Fibroblast of skin of right biceps (primary cell): ENCODE measurements around the gene AP1S1.
"Not testable (repeated sequence)": the region's sequence is repeated elsewhere in the genome, so short reads cannot be mapped to it uniquely, and the experiment has no call there.

Source experiments
- DNase-seq: peaks from one replicate; pipeline ENCODE4 v3.0.0-alpha.2; 2013

The AP1S1 gene

GRCh38 chr7:101171442-101171837, 17.2 kb downstream of the AP1S1 start:
- no peak for DNase-seq

DNA sequence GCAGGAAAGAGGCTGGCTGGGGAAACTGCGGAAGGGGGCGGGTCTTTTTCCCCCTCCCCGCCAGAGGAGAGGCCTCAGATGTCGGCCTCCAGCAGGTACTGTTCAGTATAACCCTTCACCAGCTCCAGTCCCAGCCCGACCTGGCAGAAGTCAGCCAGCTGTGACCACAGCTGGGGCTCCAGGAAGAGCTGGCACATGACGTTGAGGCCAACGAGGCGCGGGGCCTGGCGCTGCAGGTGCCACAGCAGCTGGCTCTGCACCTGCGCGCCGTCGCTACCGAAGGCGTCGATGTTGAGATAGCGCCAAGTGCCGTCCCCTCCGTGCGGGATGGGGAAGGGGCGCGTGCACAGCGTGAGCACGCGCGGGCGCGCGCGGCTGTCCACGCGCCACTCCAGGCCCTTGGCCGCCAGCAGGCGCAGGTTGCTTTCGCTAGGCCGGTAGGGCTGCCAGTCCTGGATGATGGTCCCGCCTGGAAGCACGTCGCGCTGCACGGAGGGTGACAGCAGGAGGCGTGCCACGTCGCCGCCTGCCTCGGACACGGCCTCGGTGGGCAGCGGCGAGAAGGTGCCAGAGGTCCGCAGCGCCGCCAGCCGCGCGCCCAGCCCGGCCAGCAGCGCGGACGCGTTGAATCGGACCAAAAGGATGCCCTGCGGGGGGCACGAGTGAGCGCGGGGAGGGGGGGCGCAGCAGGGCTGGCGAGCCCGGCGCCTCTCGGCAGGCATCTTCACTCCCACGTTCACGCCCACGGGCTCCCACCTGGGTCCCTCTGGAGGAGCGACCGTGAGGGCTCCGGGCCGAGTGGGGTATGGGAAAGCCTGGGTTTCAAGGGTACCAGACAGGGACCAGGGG, 18.0 kb downstream of the AP1S1 start:
- DNase-seq, result no peak

DNA sequence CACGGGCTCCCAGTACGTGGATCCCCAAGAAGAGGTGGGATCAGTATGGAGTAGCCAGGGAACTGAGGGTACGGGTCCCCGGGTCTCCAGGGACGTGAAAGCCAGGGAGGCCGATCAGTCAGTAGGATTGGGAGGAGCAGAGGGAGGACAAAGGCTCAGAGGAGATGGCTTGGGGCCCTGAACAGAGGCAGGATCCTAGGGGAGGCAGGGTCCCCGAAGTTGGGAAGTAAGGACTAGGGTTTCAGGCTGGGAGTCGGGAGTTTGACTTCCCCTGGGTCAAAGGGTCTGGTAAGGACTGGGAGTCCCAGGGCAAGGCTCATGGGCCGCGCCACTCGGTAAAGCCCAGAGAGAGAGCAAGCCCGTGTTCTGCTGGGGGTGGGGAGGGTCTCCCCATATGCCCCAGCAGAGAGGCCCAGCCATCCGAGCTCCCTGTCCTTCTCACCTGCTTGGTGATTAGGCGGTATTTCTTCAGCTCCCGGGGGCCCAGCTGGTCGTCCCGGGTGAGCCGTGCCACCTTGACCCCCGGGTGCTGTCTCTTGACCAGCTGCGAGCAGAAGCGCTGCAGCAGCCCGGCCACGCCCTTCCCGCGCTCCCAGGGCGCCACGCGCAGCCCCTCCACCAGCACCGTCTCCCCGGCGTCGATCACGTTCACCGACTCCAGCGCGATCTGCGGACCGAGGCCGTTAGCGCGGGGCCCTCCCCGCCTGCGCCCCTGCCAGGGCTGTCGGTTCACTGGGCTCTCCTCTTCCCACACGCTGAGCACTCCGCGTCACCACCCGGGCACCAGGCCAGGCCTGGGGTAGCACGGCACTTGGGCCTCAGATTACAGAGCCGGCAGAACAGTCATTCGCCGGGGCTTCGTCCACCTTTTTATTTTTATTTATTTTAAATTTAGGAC, 18.8 kb downstream of the AP1S1 start:
- peak; percentile 66 for DNase-seq

DNA sequence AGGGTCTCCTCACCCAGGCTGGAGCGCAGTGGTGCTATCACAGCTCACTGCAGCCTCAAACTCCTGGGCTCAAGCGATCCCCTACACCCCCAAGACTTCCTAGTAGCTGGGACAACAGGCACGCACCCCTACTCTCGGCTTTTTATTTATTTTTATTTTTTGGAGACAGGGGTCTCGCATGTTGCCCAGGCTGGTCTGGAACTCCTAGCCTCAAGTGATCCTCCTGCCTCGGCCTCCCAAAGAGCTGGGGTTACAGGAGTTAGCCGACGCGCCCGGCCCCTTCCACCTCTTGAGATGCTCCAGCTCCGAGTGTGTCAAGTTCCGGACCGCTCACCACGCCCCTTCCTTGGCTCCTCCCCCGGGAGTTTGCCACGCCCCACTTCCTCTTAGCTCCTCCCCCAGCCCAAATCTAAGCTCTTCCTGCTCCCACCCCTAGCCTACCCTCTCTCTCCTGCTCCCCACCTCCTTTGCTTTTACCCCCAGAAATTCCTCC, 19.5 kb downstream of the AP1S1 start:
- DNase-seq, result peak; percentile 52

GRCh38 chr7:101174322-101174854, 20.1 kb downstream of the AP1S1 start:
- no peak for DNase-seq

DNA sequence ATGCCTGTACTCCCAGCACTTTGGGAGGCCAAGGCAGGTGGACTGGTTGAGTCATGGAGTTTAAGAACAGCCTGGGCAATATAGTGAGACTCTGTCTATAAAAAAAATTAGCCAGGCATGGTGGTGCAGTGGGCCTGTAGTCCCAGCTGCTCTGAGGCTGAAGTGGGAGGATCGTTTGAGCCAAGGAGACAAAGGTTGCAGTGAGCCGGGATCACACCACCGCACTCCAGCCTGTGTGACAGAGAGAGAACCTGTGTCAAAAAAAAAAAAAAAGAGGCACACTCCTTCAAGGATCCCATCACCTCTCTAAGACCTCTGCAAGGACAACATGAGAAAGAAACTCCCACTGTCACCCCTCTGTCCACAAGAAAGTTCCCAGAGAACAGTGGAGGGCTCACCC, 21.4 kb downstream of the AP1S1 start:
- no peak for DNase-seq

GRCh38 chr7:101177644-101178043, 23.4 kb downstream of the AP1S1 start:
- DNase-seq, result no peak

GRCh38 chr7:101179117-101179516, 24.8 kb downstream of the AP1S1 start:
- DNase-seq, result no peak

GRCh38 chr7:101179713-101180112, 25.4 kb downstream of the AP1S1 start:
- DNase-seq, result no peak

DNA sequence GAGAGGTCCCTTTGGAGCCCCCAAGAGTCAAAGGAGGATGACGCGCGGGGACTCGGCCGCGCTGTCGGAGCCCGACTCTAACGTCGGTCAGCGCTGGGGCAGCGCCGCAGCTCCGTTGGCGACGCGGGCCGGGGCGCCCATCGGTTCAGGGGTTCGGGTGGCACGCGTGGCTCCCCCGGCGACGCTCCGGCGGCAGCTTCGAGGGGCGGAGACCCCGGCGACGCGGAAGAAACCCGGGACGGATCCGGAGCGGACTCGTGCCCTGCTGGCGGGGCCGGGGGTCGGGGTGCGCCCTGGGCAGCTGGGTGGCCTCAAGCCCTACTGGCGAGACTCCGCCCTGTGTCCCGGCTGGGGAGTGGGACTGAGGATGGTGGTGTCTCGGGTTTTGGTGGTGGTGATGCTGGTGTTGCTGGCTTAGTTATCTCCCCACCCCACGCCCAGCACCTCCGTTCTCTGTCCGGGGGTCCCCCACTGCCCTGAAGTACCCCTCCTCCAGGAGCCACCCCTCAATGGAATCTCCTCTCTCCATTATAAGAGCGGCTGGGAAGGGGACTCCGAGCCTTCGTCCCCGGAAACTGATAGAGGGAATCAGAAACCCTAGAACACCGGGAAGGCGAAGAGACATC, 26.0 kb downstream of the AP1S1 start, which contains the start of gene NAT16:
TSS of gene NAT16 (minus strand) at position 164 of the 626 bp plus-strand sequence. CDS start 5,486 bp downstream, outside the sequence.
- DNase-seq, result no peak

- peak; percentile 62 for DNase-seq
Observed at GRCh38 chr7:101185258-101185839, 31.1 kb downstream of the AP1S1 start.

DNA sequence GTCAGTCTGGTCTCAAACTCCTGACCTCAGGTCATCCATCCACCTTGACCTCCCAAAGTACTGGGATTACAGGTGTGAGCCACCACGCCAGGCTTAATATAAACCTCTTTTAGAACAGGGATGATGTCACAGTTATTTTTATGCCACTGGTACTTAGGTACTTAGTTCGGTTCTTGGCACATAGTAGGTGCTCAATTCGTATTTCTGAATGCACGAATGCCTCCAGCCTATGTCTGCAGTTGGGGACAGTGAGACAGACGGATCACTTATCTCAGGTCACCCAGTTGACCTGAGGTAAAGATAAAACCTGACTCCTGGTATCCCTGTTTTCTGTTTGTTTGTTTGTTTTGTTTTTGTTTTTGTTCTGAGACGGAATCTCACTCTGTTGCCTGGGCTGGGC, 31.9 kb downstream of the AP1S1 start:
- DNase-seq, result no peak

- DNase-seq, result no peak
Observed at GRCh38 chr7:101186844-101187428, 32.7 kb downstream of the AP1S1 start.

- no peak for DNase-seq
Observed at GRCh38 chr7:101189109-101189508, 34.8 kb downstream of the AP1S1 start.

DNA sequence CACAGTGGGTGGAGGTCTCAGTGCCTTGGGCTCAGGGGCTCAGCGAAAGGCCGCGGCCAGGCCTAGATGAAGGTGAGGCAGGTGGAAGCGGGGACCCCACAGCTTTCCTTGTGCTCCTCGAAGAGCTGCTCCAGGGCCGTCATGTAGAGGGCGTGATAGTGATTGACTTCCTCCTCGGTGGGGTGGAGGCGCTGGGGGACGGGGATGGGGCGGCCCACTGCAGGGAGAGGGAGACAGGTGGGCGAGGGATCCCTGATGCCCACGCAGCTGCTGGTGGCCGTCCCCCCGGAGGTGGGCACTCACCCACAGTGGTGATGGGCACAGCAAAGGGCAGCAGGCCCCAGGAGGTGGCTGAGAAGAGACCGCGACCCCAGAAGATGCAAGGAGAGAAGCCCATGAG, 41.6 kb downstream of the AP1S1 start:
- no peak for DNase-seq

GRCh38 chr7:101197991-101198390, 43.7 kb downstream of the AP1S1 start:
- DNase-seq, result no peak

DNA sequence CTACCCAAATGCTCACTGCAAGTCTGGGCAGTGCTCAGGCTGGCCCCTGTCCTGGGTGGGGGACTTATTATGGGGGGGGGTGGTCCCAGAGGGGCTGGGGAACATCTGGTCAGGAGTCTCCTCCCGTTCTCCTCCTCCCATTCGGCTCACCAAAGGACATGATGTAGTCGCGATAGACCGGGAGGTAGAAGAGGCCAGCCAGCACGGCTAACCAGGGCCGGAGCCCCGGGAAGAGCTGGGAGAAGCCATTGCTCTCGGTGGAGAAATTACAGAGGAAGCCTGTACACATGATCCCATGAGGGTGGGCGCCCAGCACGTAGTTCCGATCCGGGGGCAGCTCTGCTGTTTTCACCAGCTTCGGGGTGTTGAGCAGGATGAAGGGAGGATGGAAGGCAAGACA, 44.2 kb downstream of the AP1S1 start:
- DNase-seq, result no peak

DNA sequence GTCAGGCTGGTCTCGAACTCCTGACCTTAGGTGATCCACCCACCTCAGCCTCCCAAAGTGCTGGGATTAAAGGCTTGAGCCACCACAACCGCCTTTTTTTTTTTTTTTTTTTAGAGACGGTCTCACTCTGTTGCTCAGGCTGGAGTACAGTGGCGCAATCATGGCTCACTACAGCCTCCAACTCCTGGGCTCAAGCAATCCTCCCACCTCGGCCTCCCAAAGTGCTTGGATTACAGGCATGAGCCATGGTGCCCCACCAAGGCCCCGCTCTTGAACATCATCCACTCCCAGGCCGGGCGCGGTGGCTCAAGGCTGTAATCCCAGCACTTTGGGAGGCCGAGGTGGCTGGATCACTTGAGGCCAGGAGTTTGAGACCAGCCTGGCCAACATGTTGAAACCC, 45.2 kb downstream of the AP1S1 start:
- not testable (repeated sequence) for DNase-seq

DNA sequence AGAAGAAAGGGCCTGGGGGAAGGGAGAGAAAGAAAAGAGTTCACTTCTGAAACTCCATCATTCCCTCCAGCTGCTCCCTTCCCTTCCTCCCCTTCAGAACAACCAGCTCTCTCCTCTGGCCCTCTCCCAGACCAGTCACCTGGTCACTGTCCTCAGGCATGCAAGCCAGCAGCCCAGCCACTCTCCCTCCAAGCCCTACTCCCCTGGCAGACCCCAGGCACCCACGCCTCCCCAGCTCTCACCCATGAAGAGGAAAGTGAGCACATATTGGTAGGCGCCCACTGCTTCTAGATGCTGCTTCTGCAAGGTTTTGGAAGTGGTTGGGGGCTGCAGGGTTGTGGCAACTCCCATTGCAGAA, 46.2 kb downstream of the AP1S1 start:
- DNase-seq, result no peak

DNA sequence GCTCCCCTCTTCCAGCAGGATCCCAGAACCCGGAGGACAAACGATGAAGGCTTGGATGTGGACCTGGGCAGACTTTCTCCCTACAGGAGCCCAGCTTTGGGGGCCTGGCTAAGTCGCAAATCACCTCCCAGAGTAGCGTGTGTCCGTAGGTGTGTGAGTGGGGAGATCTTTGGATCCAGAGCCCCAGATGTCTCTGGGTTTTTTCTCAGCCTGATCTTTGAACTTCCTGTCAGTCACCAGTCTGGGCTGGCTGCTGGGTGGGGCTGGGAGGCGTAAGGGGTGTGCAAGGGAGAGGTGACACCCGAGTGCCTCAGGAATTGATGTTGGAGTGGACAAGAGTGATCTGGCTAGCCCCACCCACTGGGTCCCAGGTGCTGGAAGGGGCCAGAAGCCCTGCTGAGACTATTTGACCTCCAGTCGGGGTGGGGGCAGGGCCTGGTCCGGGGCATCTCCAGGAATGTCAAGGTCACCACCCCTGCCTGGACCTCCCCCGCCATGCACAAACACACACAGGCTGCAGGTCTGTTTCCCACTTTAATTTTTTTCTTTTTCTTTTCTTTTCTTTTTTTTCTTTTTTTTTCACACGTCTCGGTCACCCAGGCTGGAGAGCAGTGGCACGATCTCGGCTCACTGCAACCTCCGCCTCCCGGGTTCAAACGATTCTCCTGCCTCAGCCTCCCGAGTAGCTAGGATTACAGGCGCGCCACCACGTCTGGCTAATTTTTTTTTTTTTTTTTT, 46.8 kb downstream of the AP1S1 start, which contains the start of gene MOGAT3:
TSS of gene MOGAT3 (minus strand) at position 175 of the 738 bp plus-strand sequence. CDS start 182 bp downstream, outside the sequence.
- DNase-seq, result no peak
